Femur (tissue), 1 donor: ENCODE measurements around the gene RIPOR3.
"Not testable (repeated sequence)": the region's sequence is repeated elsewhere in the genome, so short reads cannot be mapped to it uniquely, and the experiment has no call there.

Experiments
- DNase-seq: peaks from one replicate; pipeline ENCODE4 v3.0.0-alpha.2; 2017

Gene RIPOR3

DNA sequence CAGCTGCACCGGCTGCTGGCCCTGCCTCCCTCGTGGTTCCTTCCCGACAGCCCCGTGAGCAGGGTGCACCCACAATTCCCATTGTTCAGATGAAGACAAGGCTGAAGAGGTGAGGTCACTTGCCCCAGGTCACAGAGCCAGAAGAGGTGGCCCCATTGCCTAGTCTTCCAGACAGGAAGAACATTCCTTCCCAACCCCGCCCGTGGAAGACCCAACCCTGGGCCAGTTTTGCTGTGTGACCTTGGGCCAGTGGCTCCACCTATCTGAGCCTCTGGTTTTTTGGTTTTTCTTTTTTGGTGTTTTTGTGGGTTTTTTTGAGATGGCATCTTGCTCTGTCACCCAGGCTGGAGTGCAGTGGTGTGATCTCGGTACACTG lies 61.7 kb downstream of the RIPOR3 start:
- DNase-seq, result no peak

DNA sequence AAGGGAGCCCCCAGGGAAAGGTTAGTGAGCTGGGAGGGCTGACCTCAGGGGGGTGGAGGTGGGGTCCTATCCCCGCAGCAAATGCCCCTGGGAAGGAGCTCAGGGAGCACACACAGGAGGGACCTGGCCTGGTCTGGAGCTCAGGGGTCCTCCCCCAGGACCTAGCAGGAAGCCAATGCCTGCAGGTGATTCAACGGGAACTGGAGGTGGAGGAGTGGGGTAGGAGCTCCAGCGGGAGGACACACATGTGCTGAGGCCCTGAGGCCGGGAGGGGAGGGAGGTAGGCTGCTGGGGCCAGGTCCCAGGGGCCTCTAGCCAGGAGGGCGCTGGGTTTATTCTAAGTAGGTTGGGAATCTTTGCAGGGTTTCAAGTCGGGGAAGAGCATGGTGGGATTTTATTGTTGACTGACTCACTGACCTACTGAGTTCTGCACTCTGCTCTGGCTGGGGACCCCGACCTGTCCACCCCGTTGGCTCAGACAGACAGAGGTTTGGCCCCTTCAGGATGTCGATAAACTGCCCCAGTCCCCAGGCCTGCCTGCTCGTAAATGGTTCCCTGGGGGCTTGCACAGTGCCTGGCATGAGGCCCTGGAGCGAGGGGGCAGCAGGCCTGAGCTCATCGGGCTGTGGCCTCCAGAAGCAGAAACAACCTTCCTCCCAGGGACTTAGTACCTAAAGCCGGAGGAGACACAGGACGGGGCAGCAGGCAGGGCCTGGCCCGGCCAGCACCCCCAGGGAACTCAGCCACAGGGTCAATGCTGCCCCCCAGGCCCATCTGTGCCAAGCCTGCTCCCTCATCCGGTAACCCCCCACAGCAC lies 62.3 kb downstream of the RIPOR3 start:
- DNase-seq, result no peak

DNA sequence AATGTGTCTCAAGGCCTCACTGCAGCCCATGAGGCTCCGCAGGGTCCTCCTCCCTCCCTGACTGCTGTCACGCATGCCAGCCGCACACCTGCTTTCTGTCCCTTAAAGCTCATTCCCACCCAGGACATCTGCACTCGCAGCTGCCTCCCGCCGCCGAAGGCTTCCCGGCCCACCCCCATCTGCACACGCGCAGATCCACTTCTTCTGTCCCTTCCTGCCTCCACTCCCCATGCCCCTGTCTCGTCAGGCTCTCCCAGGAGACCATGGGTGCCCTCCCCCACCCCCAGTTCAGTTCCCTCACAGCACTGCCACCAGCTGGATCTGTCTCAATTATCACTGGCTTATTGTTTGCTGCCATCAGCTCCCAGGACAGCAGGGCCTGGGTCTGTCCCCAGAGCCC lies 63.0 kb downstream of the RIPOR3 start:
- DNase-seq, result peak; percentile 45

DNA sequence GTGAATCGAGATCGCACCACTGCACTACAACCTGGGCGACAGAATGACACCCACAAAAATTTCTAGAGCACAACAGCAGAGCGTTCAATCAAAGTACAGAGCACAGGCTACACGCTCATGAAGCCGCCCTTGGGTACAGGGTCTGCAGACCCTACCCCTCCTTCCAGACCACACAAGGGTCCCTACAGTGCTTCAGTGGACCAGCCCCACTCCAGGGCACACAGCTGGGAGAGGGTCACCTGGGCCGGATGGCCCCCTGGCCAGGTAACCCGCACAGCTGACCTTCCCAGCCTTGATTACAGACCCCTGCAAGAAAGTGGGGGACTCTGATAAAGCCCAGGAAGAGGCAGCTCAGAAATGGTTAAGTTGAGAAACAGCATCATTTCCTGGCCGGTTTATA lies 63.6 kb downstream of the RIPOR3 start:
- no peak for DNase-seq

DNA sequence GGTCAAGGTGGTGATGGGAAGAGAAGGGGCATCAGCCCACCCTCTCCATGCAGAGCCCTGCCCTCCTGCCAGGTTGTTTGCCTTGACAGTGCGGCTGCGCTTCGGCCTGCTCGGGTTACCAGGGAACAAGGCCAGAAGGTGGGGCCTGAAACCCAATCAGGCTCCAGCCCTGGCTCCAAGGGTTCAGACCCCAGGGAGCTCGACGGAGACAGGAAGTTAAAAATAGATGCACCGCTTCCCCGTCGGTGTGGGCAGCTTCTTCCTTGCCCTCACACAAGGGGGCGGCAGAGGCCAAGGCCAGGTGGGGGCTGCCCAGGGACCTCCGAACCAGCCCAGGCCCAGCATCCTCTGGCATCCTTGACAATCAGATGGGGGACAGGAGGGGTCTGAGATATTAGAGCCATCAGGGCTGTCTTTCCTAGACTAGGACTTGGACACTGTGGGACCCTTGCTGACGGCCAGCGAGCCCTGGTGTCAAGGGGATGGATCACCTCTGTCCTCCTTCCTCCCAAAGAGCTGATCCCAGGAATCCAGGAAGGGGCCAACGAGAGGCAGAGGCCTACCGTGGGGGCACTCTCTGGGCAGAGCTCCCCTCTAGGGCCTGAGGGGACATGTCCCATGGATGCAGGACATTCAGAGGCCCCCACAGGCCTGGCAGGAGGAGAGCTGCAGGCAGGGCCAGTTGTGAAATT lies 65.2 kb downstream of the RIPOR3 start:
- DNase-seq, result peak; percentile 65

DNA sequence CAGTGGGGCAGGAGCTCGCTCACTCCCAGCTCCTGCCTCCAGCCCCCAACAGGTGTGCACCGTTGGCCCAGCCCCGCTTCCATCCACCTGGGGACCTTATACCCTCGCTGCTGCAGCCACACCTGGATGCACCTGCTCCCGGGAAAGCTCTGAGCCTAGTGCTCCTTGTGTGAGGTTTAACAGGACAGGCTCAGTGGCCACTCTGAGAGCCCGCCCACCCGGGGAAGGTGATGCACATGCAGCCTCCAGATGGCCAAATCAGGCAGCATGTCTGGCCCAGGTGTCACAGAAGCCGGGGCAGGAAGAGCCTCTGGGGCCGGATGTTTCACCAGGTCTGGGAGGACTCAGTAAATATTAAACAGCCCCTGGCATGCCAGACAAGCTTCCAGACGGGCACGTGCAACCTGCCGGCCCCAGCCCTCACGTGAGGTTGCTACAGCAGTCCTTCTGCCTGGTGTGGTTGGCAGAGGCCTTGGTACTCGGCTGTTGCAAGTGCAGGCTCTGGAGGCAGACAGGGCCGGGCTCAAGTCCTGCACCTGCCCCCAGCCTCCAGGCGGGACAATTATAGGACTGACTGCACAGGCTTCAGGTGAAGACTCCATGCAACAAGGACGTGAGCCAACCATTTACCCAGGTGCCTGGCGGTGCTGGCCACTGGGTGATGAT lies 66.9 kb downstream of the RIPOR3 start:
- DNase-seq, result no peak

DNA sequence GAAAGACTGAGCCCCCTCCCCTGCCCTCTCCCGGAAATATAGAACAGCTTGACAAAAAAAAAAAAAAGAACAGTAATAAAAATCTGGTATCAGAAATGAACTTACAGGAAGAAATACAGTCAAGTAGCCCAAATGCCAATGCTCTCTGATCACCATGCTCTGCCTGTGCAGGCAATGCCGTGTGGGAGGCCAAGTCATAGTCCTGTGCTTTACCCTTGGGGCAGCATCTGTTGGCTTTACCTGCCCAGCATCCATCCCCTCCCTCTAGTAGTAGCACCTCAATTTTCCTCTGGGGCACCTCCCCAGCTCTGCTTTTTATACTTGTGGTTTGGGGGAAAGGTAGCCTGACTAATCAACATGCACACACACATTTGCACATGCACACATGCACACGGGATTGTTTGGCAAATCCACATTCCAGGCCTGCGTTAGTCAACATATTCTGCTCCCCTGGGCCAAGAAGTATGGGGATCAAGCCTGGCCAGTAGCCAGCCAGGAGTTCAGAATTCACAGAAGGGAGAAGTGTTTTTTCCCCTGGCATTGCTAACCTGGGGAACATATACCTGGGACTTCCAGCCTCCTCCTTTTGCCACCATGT lies 70.2 kb downstream of the RIPOR3 start:
- DNase-seq, result no peak

DNA sequence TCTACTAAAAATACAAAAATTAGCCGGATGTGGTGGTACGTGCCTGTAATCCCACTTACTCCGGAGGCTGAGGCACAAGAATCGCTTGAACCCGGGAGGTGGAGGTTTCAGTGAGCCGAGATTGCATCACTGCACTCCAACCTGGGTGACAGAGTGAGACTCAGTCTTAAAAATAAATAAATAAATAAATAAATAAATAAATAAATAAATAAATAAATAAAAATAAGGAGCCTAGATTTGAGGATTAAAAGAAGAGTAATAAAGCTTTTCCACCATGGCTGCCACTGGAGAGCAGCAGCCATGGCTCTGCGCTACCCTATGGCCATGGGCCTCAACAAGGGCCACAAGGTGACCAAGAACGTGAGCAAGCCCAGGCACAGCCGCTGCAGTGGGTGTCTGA lies 70.9 kb downstream of the RIPOR3 start:
- DNase-seq, result not testable (repeated sequence)

DNA sequence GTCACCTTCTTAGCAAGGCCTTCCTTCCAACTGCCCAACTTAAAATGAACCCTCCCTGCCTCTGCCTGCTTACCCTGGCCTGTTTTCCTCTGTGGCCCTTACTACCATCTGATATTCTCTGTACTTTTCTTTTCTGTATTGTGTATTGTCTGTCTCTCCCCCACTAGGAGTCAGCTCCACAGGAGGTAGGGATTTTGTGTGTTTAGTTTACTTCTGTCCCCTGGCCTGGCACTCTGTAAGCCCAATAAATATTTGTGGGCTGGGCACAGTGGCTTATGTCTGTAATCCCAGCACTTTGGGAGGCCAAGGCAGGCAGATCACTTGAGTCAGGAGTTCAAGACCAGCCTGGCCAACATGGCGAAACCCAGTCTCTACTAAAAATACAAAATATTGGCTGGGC lies 72.8 kb downstream of the RIPOR3 start:
- DNase-seq, result no peak

DNA sequence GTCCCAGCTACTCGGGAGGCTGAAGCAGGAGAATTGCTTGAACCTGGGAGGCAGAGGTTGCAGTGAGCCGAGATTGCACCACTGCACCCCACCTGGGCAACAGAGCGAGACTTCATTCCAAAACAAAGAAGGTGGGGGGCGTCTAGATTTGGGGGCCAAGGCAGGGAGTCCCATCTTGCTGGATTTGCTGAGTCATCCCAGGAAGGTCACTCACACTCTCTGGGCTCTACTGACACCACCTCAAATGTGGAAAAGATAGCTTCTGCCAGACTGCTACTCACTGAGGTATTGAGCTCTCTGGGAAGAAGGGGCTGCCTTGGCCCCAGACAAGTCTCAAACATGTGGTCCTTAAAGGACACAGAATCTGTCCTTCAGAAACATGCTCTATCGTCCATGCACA lies 74.3 kb downstream of the RIPOR3 start:
- no peak for DNase-seq

DNA sequence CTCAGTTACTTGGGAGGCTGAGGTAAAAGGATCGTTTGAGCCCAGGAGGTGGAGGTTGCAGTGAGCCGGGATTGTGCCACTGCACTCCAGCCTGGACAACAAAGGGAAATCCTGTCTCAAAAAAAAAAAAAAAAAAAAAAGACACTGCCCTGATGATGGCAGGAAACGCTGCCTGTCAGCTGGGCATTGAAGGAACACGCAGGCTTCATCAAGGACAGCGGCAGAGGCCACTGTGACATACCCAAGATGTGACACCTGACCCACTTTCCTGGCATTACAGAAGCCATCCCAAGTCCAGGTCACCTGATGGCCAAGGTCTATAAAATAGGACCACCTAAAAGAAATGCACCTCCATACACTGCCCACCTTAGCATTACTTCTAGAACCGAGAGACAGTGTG lies 75.9 kb downstream of the RIPOR3 start:
- DNase-seq, result no peak

DNA sequence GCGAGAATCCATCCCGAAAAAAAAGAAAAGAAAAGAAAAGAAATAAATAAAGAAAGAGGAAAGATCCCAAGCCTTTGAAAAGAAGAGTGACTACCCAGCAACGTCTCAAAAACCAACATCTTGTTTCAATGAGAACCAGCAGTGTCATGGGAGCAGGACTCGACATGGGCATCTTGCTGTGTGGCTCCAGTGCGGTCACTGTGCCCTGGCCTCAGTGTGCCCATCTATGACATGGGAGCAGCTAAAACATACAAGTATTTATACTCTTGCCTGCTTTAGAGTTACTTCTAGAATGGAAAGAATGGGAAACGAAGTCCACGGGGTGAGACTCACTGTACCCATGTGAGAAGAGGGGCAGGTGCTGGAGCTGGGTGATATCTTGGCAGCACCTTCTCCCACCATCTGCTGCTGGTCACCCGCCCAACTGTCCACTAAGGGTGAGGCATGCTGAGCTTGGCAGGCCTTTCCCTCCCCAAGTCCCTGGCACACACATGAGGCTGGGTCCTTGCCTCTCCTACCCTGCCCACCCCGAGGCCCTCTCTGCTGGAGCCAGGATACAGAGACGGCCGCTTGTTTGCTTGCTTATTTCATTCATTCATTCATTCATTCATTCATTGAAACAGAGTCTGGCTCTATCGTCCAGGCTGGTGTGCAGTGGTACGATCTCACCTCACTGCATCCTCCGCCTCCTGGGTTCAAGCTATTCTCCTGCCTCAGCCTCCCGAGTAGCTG lies 77.7 kb downstream of the RIPOR3 start:
- no peak for DNase-seq

DNA sequence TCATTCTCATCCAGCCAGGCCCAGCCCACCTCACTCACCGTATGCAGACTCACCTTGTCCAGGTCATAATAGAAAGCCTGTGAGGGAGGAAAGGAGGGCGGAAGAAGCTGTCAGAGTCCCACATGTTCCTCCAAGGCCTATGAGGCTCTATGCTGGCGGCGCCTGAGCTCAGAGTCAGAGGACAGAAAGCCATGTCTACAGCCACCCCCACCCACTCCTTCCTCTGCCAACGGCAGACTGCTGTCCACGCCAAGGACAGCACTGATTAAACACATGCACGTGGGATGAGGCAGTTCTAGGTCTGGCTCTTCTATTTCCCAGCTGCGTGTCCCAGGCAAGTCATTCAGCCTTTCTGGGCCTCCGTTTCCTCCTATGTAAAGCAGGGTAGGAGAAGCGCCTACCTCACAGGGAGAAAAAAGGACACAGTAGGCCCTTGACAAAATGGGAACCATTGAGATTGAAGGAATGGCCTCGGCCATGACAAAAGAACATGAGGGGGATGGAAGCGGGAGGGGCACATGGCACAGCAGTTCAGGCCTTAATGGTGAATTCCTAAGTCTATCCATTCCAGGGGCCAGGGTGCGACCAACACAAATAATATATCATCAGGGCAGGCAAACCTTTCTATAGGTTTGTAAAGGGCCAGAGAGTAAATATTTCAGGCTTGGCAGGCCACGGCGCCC lies 80.1 kb downstream of the RIPOR3 start:
- no peak for DNase-seq

DNA sequence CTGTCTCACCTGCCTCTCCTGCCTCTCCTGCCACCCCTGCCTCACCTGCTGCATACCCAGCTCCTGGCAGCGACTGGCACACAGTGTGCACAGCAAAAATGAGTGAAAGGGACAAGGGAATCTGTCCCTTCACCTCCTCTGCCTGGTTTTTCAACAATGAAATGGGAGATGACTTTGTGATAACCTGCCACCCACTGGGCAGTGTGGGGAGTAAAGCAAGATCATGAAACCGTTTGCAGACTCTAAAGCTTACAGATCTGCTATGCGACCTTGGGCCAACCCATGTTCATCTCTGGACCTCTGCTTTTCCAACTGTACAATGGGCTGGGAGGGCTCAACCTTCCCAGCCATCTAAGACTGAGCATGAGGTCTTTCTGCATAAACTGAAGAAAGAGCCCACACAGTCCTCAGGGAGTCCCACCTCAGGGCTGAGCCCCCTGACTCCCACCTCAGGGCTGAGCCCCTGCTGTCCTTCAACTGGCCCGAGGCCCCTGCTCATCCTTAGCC lies 81.1 kb downstream of the RIPOR3 start:
- DNase-seq, result no peak

DNA sequence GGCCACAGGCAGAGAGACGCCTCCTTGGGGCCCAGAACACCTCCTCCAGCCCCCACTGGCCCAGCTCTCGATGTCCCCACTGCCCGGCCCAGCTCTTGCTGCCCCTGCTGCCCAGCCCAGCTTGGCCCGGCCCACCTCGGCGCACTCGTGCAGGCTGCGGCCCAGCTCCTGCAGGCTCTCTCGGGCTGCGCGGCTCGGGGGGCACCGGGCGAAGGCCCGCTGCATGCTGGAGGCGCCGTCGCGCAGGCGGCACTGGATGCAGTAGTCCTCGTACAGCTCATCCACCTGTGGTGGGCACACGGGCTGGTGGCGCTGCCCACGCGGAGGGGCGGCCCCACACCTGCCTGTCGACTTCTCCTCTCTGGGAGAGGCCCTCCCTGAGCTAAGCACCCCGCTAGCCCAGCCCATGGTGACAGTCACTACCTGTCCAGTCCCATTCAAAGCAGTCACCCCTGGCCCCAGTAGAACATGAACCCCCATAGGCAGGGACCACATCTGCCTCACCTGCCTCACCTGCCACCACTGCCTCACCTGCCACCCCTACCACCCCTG lies 81.8 kb downstream of the RIPOR3 start:
- DNase-seq, result no peak

DNA sequence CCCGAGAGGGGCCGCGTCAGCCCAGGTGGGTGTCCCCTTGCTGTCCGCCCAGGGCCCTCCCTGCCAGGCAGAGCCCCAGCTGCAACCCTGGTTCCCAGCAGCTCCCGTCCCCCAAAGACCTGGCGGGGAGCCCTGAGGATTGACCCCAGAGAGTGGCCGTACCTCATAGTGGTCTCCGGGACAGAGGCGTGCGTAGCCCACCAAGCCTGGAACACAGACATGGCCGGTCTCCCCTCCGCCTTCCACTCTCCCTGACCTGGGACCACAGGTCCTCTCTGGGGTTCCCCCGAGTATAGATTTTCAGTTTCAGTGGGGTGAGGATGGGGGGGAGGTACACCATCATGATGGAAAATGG lies 82.6 kb downstream of the RIPOR3 start:
- no peak for DNase-seq

DNA sequence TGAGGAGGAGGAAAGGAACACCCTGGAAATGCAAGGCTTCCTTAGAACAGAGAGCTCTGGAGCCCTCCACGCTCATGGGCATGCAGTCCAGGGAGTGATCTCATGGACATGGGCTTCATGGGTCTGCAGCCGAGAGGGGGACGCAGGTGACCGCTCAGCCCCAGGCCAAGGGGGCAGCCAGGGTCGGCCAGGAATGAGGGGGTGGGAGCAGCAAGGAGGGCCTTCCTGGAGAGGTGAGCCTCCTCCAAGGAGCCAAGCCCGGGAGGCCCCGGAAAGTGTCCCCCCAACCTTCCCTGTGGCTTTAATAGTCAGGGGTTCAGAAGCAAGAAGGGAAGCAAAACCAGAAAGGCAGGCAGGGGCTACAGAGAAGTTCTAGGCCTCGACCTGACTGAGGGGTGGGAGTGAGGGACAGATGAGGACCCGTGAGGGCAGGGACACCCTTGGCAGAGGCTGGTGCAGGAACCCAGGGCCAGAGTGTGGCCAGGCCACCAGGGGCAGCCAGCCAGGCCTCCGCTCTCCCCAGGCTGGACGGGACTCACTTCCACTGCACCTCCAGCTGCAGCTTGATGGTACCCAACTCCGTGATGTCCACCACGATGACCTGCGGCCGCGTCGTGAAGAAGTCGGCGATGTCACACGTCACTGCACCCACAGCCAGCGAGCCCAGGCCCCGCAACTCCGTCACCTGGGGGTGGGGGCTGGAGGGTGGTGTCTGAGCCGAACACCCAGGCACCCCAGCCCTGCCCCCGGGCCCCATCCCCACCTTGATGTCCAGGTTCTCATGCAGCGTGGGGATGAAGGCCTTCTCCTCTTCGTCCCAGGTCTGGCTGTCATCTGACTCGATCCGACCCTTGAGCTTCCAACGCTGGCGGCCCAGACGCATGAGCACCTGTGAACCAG lies 83.2 kb downstream of the RIPOR3 start:
- no peak for DNase-seq

DNA sequence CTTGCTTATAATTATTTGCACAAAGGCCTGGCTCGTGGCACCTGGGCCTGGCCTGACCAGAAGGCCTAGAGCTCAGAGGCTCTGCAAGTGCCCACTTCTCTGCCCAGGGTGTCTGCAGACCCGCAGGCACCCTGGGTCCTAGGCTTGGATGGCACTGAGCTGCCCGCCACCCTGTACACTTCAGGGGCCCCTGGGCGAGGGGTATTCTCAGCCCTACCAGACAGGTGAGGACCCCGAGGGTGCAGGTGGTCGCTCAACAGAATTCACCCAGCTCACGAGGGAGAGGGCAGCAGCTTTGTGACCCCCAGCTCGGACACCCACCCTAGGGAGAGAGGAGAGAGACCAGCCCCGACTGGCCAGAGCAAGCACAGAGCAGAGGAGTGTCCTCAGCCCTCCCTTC lies 83.9 kb downstream of the RIPOR3 start:
- no peak for DNase-seq

DNA sequence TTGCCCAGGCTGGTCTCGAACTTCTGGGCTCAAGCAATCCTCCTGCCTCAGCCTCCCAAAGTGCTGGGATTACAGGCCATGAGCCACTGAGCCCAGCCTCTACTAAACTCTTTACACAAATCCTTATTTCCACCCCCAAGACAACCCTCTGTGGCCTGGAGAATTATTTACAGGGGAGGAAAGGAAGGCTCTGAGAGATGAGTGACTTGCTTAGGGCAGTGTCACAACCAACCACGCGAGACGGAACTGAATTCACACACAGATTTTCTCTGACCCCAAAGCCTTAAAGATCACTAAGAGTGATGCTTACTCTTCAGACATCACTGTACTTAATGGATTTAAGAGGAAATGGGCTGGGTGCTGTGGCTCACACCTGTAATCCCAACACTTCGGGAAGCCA lies 86.2 kb downstream of the RIPOR3 start:
- no peak for DNase-seq

DNA sequence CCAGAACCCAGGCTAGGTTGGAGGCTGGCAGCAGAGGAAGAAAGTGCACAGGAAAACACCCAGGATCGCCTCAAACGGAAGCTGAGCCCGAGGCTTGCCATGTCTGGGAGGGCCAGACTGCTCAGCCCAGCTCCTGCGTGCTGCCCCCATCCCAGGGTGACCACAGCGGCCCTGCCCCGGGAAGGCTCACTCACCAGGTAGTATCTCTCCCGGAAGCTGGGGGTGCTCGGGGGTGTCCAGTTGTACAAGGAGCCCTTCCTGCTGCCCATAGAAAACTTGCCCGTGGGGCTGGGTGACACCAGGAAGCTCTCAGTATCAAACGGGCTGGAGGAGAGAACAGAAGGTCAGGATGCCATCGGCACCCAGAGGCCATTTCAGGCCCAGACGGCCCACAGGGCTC lies 86.9 kb downstream of the RIPOR3 start:
- no peak for DNase-seq
